ENCODE results near the gene TTC13. TPM values are rescaled to one million over a fixed set of nuclear protein-coding genes. Genes with fewer than 3 reads are reported as not detected.
"Not testable (repeated sequence)": the region's sequence is repeated elsewhere in the genome, so short reads cannot be mapped to it uniquely, and the experiment has no call there.

Gene TTC13
- polyA plus RNA-seq (2013, experiment 1 of 2), result 8.0 TPM
- 7.9 TPM for polyA plus RNA-seq (2013, experiment 2 of 2)

GRCh38 chr1:230978491-230979388 is at the start of gene TTC13, which contains the start of gene ARV1:
TSS of gene TTC13 (minus strand) at chr1:230978861. CDS start at chr1:230978830, 31 bp downstream.
TSS of gene ARV1 (plus strand) at chr1:230979094. CDS start at chr1:230979106, 12 bp downstream.
- peak within 1 kb of the TSS; percentile 61 for H3K9ac ChIP-seq (ENCODE audit: low read depth, low read length)
- H3K4me1 ChIP-seq (ENCODE audit: insufficient read depth, low read length), result peaks cover 7% of the 10 kb centered on the region; the same call in 1 of the 2 replicates
- under 1% methylated on average over 79 of the region's 79 CpGs for WGBS
- H3K27me3 ChIP-seq (ENCODE audit: insufficient read depth, low read length), result peaks cover 33% of the 10 kb centered on the region
- peaks cover 4% of the 10 kb centered on the region; the same call in 1 of the 2 replicates for H3K36me3 ChIP-seq (ENCODE audit: insufficient read depth, low read length)
- peak within 1 kb of the TSS; percentile 84 for H3K4me3 ChIP-seq (ENCODE audit: low read length)
- no peak within 1 kb of the TSS for H3K27ac ChIP-seq (ENCODE audit: low read depth, low read length)
- no peaks in the 10 kb centered on the region for H3K9me3 ChIP-seq (ENCODE audit: insufficient read depth, low read depth, low read length)

DNA sequence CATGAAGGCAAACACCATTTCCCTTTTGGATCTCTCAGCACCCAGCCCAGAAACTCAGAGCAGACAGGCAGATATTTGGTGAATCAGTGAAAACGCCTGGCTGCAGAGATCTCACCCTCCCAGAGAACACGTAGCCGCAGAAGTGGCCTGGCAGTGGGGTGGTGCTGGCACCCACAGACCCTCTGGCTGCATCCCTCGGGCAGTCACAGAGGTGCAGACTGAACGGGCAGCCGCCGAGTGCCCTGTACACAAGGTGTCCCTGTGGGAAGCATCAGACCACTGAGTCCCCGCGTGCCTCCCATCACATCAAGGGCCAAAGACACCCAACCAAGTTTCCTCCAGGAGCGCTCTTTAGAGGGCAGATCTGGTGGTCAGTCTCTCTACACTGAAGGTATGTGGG is 49.3 kb upstream of the TTC13 start:
- Histone ChIP-seq H3K9ac (ENCODE audit: low read depth, low read length) (no peak overlapping the region), H3K9me3 (ENCODE audit: insufficient read depth, low read depth, low read length) (no peaks in the 10 kb centered on the region), H3K27me3 (ENCODE audit: insufficient read depth, low read length) (peaks cover 5% of the 10 kb centered on the region; the same call in 1 of the 2 replicates), H3K4me3 (ENCODE audit: low read length) (no peak overlapping the region), H3K4me1 (ENCODE audit: insufficient read depth, low read length) (no peaks in the 10 kb centered on the region), H3K27ac (ENCODE audit: low read depth, low read length) (no peak overlapping the region), H3K36me3 (ENCODE audit: insufficient read depth, low read length) (no peaks in the 10 kb centered on the region)
- WGBS, result 93% methylated on average over 10 of the region's 10 CpGs

DNA sequence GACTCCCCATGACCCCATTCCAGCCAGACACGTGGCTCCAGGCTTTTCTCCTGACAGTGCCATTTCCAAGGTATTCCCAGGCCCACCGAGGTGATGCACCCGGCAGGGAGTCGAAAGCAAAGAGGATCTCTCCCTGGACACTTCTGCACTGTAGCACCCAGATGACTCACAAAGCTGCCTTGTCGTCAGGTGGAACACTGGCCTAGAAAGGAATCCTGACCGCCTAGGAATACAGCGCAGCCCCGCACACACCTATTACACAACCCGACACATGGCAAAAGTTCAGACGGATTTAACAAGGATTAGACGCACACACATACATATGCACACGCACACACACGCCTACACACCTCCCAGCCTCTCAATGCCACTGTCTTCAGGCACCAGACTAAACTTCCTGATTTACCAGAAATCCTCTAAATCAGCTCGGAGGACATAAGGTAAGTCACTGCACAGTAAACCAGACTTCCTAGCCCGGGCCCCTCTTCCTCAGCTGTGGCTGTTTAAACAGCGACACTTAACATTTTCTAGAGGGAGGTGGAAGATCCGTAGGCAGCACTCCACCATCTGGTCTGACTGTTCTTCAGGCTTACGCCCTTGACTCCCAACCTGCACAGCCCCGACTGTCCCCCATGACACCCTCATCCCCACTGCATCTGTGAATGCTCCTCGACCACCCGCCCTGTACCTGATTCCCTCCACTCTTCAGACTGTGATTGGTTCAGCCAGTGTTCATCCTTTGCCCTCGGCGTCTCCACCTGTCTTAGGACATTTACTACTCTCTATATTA is 48.7 kb upstream of the TTC13 start:
- peaks cover 5% of the 10 kb centered on the region; the same call in 1 of the 2 replicates for H3K27me3 ChIP-seq (ENCODE audit: insufficient read depth, low read length)
- H3K27ac ChIP-seq (ENCODE audit: low read depth, low read length), result no peak overlapping the region
- WGBS, result 87% methylated on average over 23 of the region's 23 CpGs
- H3K4me3 ChIP-seq (ENCODE audit: low read length), result no peak overlapping the region
- no peak overlapping the region for H3K9ac ChIP-seq (ENCODE audit: low read depth, low read length)
- no peaks in the 10 kb centered on the region for H3K4me1 ChIP-seq (ENCODE audit: insufficient read depth, low read length)
- no peaks in the 10 kb centered on the region for H3K9me3 ChIP-seq (ENCODE audit: insufficient read depth, low read depth, low read length)
- H3K36me3 ChIP-seq (ENCODE audit: insufficient read depth, low read length), result no peaks in the 10 kb centered on the region

- Histone ChIP-seq H3K4me1 (ENCODE audit: insufficient read depth, low read length) (0 out of 2 replicates have a peak, but pooled peaks cover under 1% of the 10 kb centered on the region), H3K36me3 (ENCODE audit: insufficient read depth, low read length) (no peaks in the 10 kb centered on the region), H3K27ac (ENCODE audit: low read depth, low read length) (no peak overlapping the region), H3K9me3 (ENCODE audit: insufficient read depth, low read depth, low read length) (no peaks in the 10 kb centered on the region), H3K9ac (ENCODE audit: low read depth, low read length) (no peak overlapping the region), H3K4me3 (ENCODE audit: low read length) (no peak overlapping the region), H3K27me3 (ENCODE audit: insufficient read depth, low read length) (peaks cover 5% of the 10 kb centered on the region; the same call in 1 of the 2 replicates)
- WGBS, result 91% methylated on average over 6 of the region's 6 CpGs
These were observed 47.9 kb upstream of the TTC13 start for GRCh38 chr1:231026576-231026975.

GRCh38 chr1:231023150-231023549 is 44.5 kb upstream of the TTC13 start:
- H3K4me1 ChIP-seq (ENCODE audit: insufficient read depth, low read length), result peaks cover 13% of the 10 kb centered on the region
- no peaks in the 10 kb centered on the region for H3K36me3 ChIP-seq (ENCODE audit: insufficient read depth, low read length)
- WGBS, result 96% methylated on average over 9 of the region's 9 CpGs

GRCh38 chr1:231022543-231022942 is 43.9 kb upstream of the TTC13 start:
- not testable (repeated sequence) for H3K4me3 ChIP-seq (ENCODE audit: low read length); H3K36me3 ChIP-seq (ENCODE audit: insufficient read depth, low read length); H3K27ac ChIP-seq (ENCODE audit: low read depth, low read length); H3K9me3 ChIP-seq (ENCODE audit: insufficient read depth, low read depth, low read length); H3K9ac ChIP-seq (ENCODE audit: low read depth, low read length)
- Histone ChIP-seq H3K4me1 (ENCODE audit: insufficient read depth, low read length) (peaks cover 13% of the 10 kb centered on the region), H3K27me3 (ENCODE audit: insufficient read depth, low read length) (peaks cover 16% of the 10 kb centered on the region)
- 94% methylated on average over 7 of the region's 7 CpGs for WGBS

More at GRCh38 chr1:231023150-231023549, 44.5 kb upstream of the TTC13 start:
- Histone ChIP-seq H3K4me3 (ENCODE audit: low read length) (no peak overlapping the region), H3K9me3 (ENCODE audit: insufficient read depth, low read depth, low read length) (no peaks in the 10 kb centered on the region), H3K27me3 (ENCODE audit: insufficient read depth, low read length) (peaks cover 16% of the 10 kb centered on the region), H3K27ac (ENCODE audit: low read depth, low read length) (no peak overlapping the region), H3K9ac (ENCODE audit: low read depth, low read length) (no peak overlapping the region)

DNA sequence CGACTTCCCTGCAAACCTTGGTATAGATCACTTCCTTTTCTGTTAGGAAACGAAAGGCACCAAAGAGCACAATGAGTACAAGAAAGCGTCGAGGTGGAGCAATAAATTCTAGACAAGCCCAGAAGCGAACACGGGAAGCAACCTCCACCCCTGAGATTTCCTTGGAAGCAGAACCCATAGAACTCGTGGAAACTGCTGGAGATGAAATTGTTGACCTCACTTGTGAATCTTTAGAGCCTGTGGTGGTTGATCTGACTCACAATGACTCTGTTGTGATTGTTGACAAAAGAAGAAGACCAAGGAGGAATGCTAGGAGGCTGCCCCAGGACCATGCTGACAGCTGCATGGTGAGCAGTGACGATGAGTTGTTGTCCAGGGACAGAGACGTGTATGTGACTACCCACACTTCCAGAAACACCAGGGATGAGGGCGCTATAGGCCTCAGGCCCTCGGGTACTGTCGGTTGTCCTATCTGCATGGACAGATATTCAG is 42.9 kb upstream of the TTC13 start:
- Histone ChIP-seq H3K27me3 (ENCODE audit: insufficient read depth, low read length) (peaks cover 13% of the 10 kb centered on the region), H3K9ac (ENCODE audit: low read depth, low read length) (no peak overlapping the region), H3K27ac (ENCODE audit: low read depth, low read length) (no peak overlapping the region), H3K36me3 (ENCODE audit: insufficient read depth, low read length) (no peaks in the 10 kb centered on the region), H3K4me3 (ENCODE audit: low read length) (no peak overlapping the region), H3K4me1 (ENCODE audit: insufficient read depth, low read length) (peaks cover 13% of the 10 kb centered on the region), H3K9me3 (ENCODE audit: insufficient read depth, low read depth, low read length) (no peaks in the 10 kb centered on the region)
- 87% methylated on average over 12 of the region's 12 CpGs for WGBS

DNA sequence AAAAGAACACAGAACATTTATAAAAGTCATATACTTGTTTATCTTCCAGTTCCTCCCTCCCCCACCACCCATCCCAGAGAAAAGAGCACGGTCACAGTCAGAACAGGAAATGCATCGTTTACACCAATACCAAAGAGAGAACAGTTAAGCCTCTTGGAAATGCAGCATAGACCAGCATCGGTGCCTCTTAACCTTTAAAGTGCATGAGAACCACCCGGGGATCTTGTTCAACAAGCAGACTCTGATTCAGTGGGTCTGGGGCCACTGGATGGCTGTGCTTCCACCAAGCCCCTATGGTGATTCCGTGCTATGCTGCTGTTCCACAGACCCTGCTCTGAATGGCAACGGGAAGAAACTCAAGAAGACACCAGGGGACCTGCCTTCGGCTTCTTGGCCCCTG is 42.2 kb upstream of the TTC13 start:
- no peak overlapping the region for H3K27ac ChIP-seq (ENCODE audit: low read depth, low read length)
- H3K9me3 ChIP-seq (ENCODE audit: insufficient read depth, low read depth, low read length), result no peaks in the 10 kb centered on the region
- H3K9ac ChIP-seq (ENCODE audit: low read depth, low read length), result no peak overlapping the region
- H3K4me1 ChIP-seq (ENCODE audit: insufficient read depth, low read length), result peaks cover 13% of the 10 kb centered on the region
- H3K4me3 ChIP-seq (ENCODE audit: low read length), result peak overlapping the region; percentile 8; the same call in 1 of the 2 replicates
- WGBS, result 39% methylated on average over 7 of the region's 7 CpGs
- H3K36me3 ChIP-seq (ENCODE audit: insufficient read depth, low read length), result no peaks in the 10 kb centered on the region
- H3K27me3 ChIP-seq (ENCODE audit: insufficient read depth, low read length), result peaks cover 13% of the 10 kb centered on the region

GRCh38 chr1:231020139-231020601 is 41.5 kb upstream of the TTC13 start:
- Histone ChIP-seq H3K4me3 (ENCODE audit: low read length) (no peak overlapping the region), H3K9me3 (ENCODE audit: insufficient read depth, low read depth, low read length) (no peaks in the 10 kb centered on the region), H3K9ac (ENCODE audit: low read depth, low read length) (no peak overlapping the region), H3K36me3 (ENCODE audit: insufficient read depth, low read length) (no peaks in the 10 kb centered on the region), H3K27ac (ENCODE audit: low read depth, low read length) (no peak overlapping the region), H3K27me3 (ENCODE audit: insufficient read depth, low read length) (peaks cover 13% of the 10 kb centered on the region), H3K4me1 (ENCODE audit: insufficient read depth, low read length) (peaks cover 13% of the 10 kb centered on the region)
- 88% methylated on average over 14 of the region's 14 CpGs for WGBS

- peaks cover 13% of the 10 kb centered on the region for H3K4me1 ChIP-seq (ENCODE audit: insufficient read depth, low read length)
- H3K27ac ChIP-seq (ENCODE audit: low read depth, low read length), result no peak overlapping the region
- H3K36me3 ChIP-seq (ENCODE audit: insufficient read depth, low read length), result no peaks in the 10 kb centered on the region
- H3K4me3 ChIP-seq (ENCODE audit: low read length), result no peak overlapping the region
- 94% methylated on average over 14 of the region's 14 CpGs for WGBS
- H3K9me3 ChIP-seq (ENCODE audit: insufficient read depth, low read depth, low read length), result no peaks in the 10 kb centered on the region
- H3K9ac ChIP-seq (ENCODE audit: low read depth, low read length), result no peak overlapping the region
- H3K27me3 ChIP-seq (ENCODE audit: insufficient read depth, low read length), result peaks cover 13% of the 10 kb centered on the region
These were observed 41.0 kb upstream of the TTC13 start for GRCh38 chr1:231019711-231020110.
